Stimulated activated CD8-positive, alpha-beta memory T cell treated with anti-CD3 and anti-CD28 coated beads, Interleukin-15, amount 100 ng/mL, for 1 hour (primary cell): Measurements from ENCODE around the gene PSTK.

ENCODE experiments used
- DNase-seq: peaks from one replicate; pipeline ENCODE4 v3.0.0-alpha.2; 2020; ENCODE audit warnings: low read depth

Gene PSTK

DNA sequence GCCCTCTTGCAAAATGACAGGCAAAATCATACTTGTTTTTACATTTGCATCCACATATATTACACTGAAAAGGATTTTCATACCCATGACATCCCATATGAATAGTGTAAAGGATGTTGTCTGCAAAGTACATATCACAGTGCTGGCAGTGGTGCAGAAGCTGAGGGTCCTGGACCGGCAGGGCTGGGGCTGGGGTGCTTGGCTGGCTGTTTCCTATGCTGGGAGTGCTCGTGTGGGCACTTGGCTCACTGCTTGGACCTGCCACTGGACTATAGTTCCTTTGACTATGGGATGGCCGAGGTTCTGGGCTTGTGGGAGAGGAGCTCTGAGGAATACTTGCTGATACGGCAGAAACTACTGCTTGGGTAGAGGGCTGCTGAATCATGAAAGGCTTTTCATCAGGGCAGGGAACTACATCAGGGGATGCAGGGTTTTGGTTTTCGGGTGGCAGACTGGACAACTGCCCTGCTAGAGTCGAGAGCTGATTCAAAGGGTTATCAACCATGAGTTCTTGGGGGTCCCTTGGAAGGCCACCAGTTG lies 13.7 kb downstream of the PSTK start:
- no peak for DNase-seq

DNA sequence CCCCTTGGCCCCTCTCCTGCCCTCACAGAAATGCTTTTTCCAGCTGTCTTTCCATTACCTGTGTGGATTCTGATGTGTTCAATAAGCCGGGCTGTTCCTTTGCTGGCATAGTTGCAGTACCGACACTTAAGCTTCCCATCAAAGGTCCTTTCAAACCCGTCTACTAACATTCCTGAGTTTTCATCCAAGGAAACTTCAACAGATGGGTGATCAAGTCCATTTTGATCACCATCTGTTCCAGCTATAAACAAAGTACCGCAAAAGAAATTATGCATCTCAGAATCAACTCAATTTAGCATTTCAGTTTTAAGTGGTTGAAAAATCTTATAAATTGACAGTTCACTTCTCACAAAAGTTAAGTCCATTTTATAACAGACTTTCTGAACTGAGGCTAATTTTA lies 15.7 kb downstream of the PSTK start:
- no peak for DNase-seq

- DNase-seq, result no peak
Observed at GRCh38 chr10:122997864-122998263, 17.7 kb downstream of the PSTK start.

- no peak for DNase-seq
Observed at GRCh38 chr10:122998360-122998917, 18.2 kb downstream of the PSTK start.

GRCh38 chr10:122998934-122999333 lies 18.7 kb downstream of the PSTK start:
- DNase-seq, result no peak

GRCh38 chr10:122999347-122999746 lies 19.1 kb downstream of the PSTK start:
- no peak for DNase-seq

DNA sequence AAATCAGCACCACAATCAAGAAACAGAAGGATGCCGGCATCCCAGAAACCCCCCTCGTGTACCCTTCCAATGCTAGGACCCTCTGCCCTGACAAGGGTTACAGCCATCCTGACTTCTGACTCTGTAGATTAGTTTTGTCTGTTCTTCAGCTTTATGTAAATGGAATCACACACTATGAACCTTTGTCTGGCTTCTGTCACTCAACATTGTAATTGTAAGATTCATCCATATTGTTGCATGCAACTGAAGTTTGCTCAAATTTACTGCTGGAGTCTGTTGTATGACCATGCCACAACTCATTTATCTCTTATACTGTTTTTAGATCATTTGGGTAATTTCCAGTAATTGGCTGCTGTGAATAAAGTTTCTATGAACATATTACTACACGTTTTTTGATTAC lies 20.0 kb downstream of the PSTK start:
- DNase-seq, result no peak

- DNase-seq, result no peak
Observed at GRCh38 chr10:123001370-123001769, 21.2 kb downstream of the PSTK start.

- no peak for DNase-seq
Observed at GRCh38 chr10:123004298-123004697, 24.1 kb downstream of the PSTK start.

- no peak for DNase-seq
Observed at GRCh38 chr10:123007558-123008354, 27.6 kb downstream of the PSTK start.

GRCh38 chr10:123008355-123009104 lies 28.3 kb downstream of the PSTK start, which contains the start of the genes ACADSB and IKZF5:
ACADSB (plus strand) TSS chr10:123009006; CDS start chr10:123009030, 24 bp downstream.
IKZF5 (minus strand) TSS chr10:123008795; CDS start chr10:122998625, 10,170 bp downstream.
- DNase-seq, result peak; percentile 92

GRCh38 chr10:123009105-123009820 lies 29.1 kb downstream of the PSTK start:
- no peak for DNase-seq

GRCh38 chr10:123011987-123012386 lies 31.8 kb downstream of the PSTK start:
- DNase-seq, result no peak

GRCh38 chr10:123013456-123014419 lies 33.5 kb downstream of the PSTK start:
- no peak for DNase-seq

- DNase-seq, result no peak
Observed at GRCh38 chr10:123014772-123015171, 34.6 kb downstream of the PSTK start.

GRCh38 chr10:123016228-123016627 lies 36.0 kb downstream of the PSTK start:
- DNase-seq, result no peak

GRCh38 chr10:123017421-123018165 lies 37.4 kb downstream of the PSTK start:
- no peak for DNase-seq

- DNase-seq, result no peak
Observed at GRCh38 chr10:123018531-123018930, 38.3 kb downstream of the PSTK start.

DNA sequence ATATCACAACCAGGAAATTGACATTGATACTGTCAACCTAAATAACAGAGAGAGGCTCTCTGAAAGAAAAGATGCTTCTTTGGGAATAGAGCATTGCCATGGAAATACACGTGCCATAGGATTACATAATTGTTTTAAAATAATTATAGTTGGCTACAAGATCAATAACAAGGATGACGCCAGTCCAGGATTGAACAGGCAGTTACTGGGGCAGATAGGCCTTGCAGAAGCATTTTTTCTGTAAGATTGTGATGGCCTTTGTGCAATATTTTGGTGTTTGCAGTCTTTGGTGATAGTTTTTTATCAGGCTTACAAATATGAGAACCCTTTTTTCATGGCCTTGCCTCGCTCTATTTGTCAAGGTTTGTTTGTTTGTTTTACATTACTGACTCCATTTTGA lies 39.1 kb downstream of the PSTK start:
- no peak for DNase-seq
